H1 (cell line): ENCODE results near the gene DLG5. TPM values are rescaled to one million over a fixed set of nuclear protein-coding genes. Genes with fewer than 3 reads are reported as not detected.
A peak's percentile ranks its signal among the peaks of the same experiment; 100 is the strongest.

Experiments
- CTCF ChIA-PET: fragments of 300-600 bp; sonication (Branson Sonifier 250); formaldehyde crosslinking; loops from one replicate; lab custom pipeline; 2021; ENCODE audit not compliant: partially characterized antibody; lab: Charles Lee
- POLR2A ChIA-PET: fragments of 300-600 bp; sonication (Branson Sonifier 250); formaldehyde crosslinking; loops from one replicate; lab custom pipeline; 2021; ENCODE audit warnings: inconsistent platforms; ENCODE audit not compliant: partially characterized antibody; lab: Charles Lee
- DNase-seq, 2 experiments: peaks; one replicate each; pipeline versions ENCODE4 v3.0.0 to v3.0.0-alpha.2; 2010 to 2022; ENCODE audit warnings: low spot score in 2 of 2, low read depth in 1 of 2, mixed read lengths in 1 of 2
- FAIRE-seq: peaks from 2 replicates; lab custom pipeline; 2011; peaks lifted over from hg19 to GRCh38; lab: Jason Lieb, UNC
- H2AFZ ChIP-seq: 2 replicates; pipeline ENCODE4 v1.8.1; 2012; ENCODE audit warnings: low read length, inconsistent platforms
- H2AK5ac ChIP-seq: 2 replicates; pipeline ENCODE4 v1.6.1; 2013; ENCODE audit warnings: low read depth, low read length
- H2BK120ac ChIP-seq: replicated peaks from 2 replicates; pipeline ENCODE3; 2013; ENCODE audit warnings: low read depth, low read length, inconsistent platforms
- H2BK12ac ChIP-seq: 2 replicates; pipeline ENCODE4 v1.6.1; 2013; ENCODE audit warnings: low read depth, low read length
- H2BK15ac ChIP-seq: 2 replicates; pipeline ENCODE4 v1.6.1; 2013; ENCODE audit warnings: low read length
- H2BK20ac ChIP-seq: 2 replicates; pipeline ENCODE4 v1.6.1; 2013; ENCODE audit warnings: low read length
- H2BK5ac ChIP-seq: 2 replicates; pipeline ENCODE4 v1.6.1; 2013; ENCODE audit warnings: low read depth, low read length
- H3K14ac ChIP-seq: 2 replicates; pipeline ENCODE4 v1.6.1; 2013; ENCODE audit warnings: inconsistent platforms; ENCODE audit not compliant: insufficient read length
- H3K18ac ChIP-seq: 2 replicates; pipeline ENCODE4 v1.6.1; 2013; ENCODE audit warnings: low read length; ENCODE audit errors: extremely low read depth
- H3K23ac ChIP-seq: 2 replicates; pipeline ENCODE4 v1.6.1; 2013; ENCODE audit warnings: inconsistent platforms; ENCODE audit not compliant: insufficient read length
- H3K23me2 ChIP-seq: 2 replicates; pipeline ENCODE4 v1.6.1; 2013; ENCODE audit warnings: low read depth, low read length
- H3K27ac ChIP-seq: 2 replicates; pipeline ENCODE4 v1.6.1; 2011; ENCODE audit warnings: low read depth, low read length, inconsistent platforms
- H3K27me3 ChIP-seq, 4 experiments: replicated peaks in 1 of 4; 1 replicate in 1 of 4; 2 replicates in 3 of 4; pipeline versions ENCODE4 v1.6.1 to v1.8.1; 2011 to 2013; ENCODE audit warnings: low read length in 3 of 4, mild to moderate bottlenecking in 3 of 4, inconsistent platforms in 2 of 4, mixed read lengths in 2 of 4, moderate library complexity in 1 of 4; ENCODE audit not compliant: control insufficient read depth in 3 of 4, insufficient read depth in 3 of 4; ENCODE audit errors: extremely low read depth in 1 of 4
- H3K36me3 ChIP-seq, 4 experiments: 2 replicates each; pipeline versions ENCODE4 v1.6.1 to v1.8.1; 2011 to 2013; ENCODE audit warnings: mild to moderate bottlenecking in 4 of 4, low read length in 3 of 4, moderate library complexity in 2 of 4, control low read depth in 1 of 4, inconsistent platforms in 1 of 4; ENCODE audit not compliant: insufficient read depth in 4 of 4, control insufficient read depth in 2 of 4
- H3K4ac ChIP-seq: replicated peaks from 2 replicates; pipeline ENCODE3; 2013; ENCODE audit warnings: low read length, low read depth, mixed read lengths, inconsistent platforms; ENCODE audit not compliant: insufficient read length
- H3K4me1 ChIP-seq, 4 experiments: replicated peaks in 1 of 4; 1 replicate in 1 of 4; 2 replicates in 3 of 4; pipeline versions ENCODE4 v1.6.1 to v1.8.1; 2011 to 2013; ENCODE audit warnings: low read length in 3 of 4, inconsistent platforms in 2 of 4, mixed read lengths in 1 of 4; ENCODE audit not compliant: insufficient read depth in 4 of 4, control insufficient read depth in 3 of 4
- H3K4me2 ChIP-seq, 2 experiments: 2 replicates each; pipeline versions ENCODE4 v1.6.1 to v1.8.1; 2011 to 2013; ENCODE audit warnings: low read depth in 2 of 2, low read length in 2 of 2, control low read depth in 1 of 2, inconsistent platforms in 1 of 2, mild to moderate bottlenecking in 1 of 2; ENCODE audit not compliant: insufficient read depth in 1 of 2
- H3K4me3 ChIP-seq, 4 experiments: fragments of 200-600, 300-600 bp in 1 of 4; sonication (generic), shearing (Covaris generic), sonication (Bioruptor Twin) in 1 of 4; 2 replicates each; pipeline versions ENCODE4 v1.5.1 to v1.8.1; 2011 to 2016; ENCODE audit warnings: low read length in 4 of 4, low read depth in 3 of 4, control low read depth in 2 of 4, inconsistent platforms in 2 of 4, mild to moderate bottlenecking in 2 of 4, mixed read lengths in 1 of 4, moderate library complexity in 1 of 4; ENCODE audit not compliant: insufficient read depth in 2 of 4; ENCODE audit errors: extremely low read depth in 1 of 4
- H3K56ac ChIP-seq: replicated peaks from 2 replicates; pipeline ENCODE3; 2013; ENCODE audit warnings: low read depth, mild to moderate bottlenecking, mixed read lengths, low read length, inconsistent platforms; ENCODE audit not compliant: insufficient read length
- H3K79me1 ChIP-seq: 2 replicates; pipeline ENCODE4 v1.6.1; 2013; ENCODE audit warnings: low read depth, low read length, control low read depth
- H3K79me2 ChIP-seq, 2 experiments: 2 replicates each; pipeline versions ENCODE4 v1.6.1 to v1.8.1; 2012 to 2013; ENCODE audit warnings: low read length in 2 of 2, mild to moderate bottlenecking in 2 of 2, inconsistent platforms in 1 of 2; ENCODE audit not compliant: insufficient read depth in 2 of 2, control insufficient read depth in 1 of 2
- H3K9ac ChIP-seq, 4 experiments: replicated peaks in 1 of 4; 1 replicate in 1 of 4; 2 replicates in 3 of 4; pipeline versions ENCODE4 v1.6.1 to v1.8.1; 2011 to 2013; ENCODE audit warnings: low read depth in 3 of 4, low read length in 3 of 4, control low read depth in 2 of 4, mild to moderate bottlenecking in 2 of 4, moderate library complexity in 2 of 4, inconsistent platforms in 1 of 4; ENCODE audit errors: extremely low read depth in 1 of 4
- H3K9me3 ChIP-seq, 2 experiments: 2 replicates each; pipeline versions ENCODE4 v1.6.1 to v1.8.1; 2012 to 2013; ENCODE audit warnings: mild to moderate bottlenecking in 2 of 2, moderate library complexity in 2 of 2, control low read depth in 1 of 2, inconsistent platforms in 1 of 2, low read depth in 1 of 2, low read length in 1 of 2, mixed read lengths in 1 of 2; ENCODE audit not compliant: insufficient read depth in 2 of 2
- H4K20me1 ChIP-seq, 2 experiments: replicated peaks in 1 of 2; 2 replicates each; pipeline versions ENCODE3 to v1.8.1; 2011 to 2013; ENCODE audit warnings: inconsistent platforms in 2 of 2, low read length in 2 of 2, mild to moderate bottlenecking in 1 of 2; ENCODE audit not compliant: insufficient read depth in 2 of 2, control insufficient read depth in 1 of 2
- H4K5ac ChIP-seq: 2 replicates; pipeline ENCODE4 v1.6.1; 2013; ENCODE audit warnings: low read length, low read depth, mixed read lengths, inconsistent platforms; ENCODE audit not compliant: insufficient read length
- H4K8ac ChIP-seq: 2 replicates; pipeline ENCODE4 v1.8.0; 2013; ENCODE audit warnings: mild to moderate bottlenecking, moderate library complexity, low read length, inconsistent platforms; ENCODE audit not compliant: insufficient read depth; ENCODE audit errors: extremely low read depth
- H4K91ac ChIP-seq: replicated peaks from 2 replicates; pipeline ENCODE3; 2013; ENCODE audit warnings: low read length, mixed read lengths, inconsistent platforms; ENCODE audit not compliant: insufficient read length
- GTF2F1 ChIP-seq: IDR thresholded peaks from 2 replicates; pipeline ENCODE4 v1.6.1; 2012; ENCODE audit warnings: low read depth, low read length, improper control_type of control experiment, borderline replicate concordance
- RXRA ChIP-seq: IDR thresholded peaks from 2 replicates; pipeline ENCODE4 v1.6.1; 2011; ENCODE audit warnings: low read depth, mild to moderate bottlenecking, low read length, moderate library complexity; ENCODE audit not compliant: insufficient read depth
- WGBS, 2 experiments: shearing (Covaris generic) in 1 of 2; methylation state at CpG; one replicate each; pipeline versions ENCODE4 v1.1.6 to v1.1.7; 2013 to 2015; ENCODE audit warnings: low lambda C conversion rate in 2 of 2, mixed read lengths in 2 of 2, inconsistent platforms in 1 of 2, low coverage in 1 of 2, missing lambda C conversion rate in 1 of 2; ENCODE audit not compliant: insufficient replicate concordance in 2 of 2, insufficient coverage in 1 of 2, insufficient read length in 1 of 2; ENCODE audit errors: extremely low coverage in 1 of 2, missing lambda C conversion rate in 1 of 2; 5-methylcytosine and 5-hydroxymethylcytosine counted together
- polyA plus RNA-seq, 7 experiments: library from polyadenylated mRNA; depleted of rRNA in 3 of 7; stranded (reverse) in 5 of 7; unstranded in 2 of 7; fragments of >200 nt in 5 of 7; fragments of 200-250 nt in 2 of 7; gene quantifications; 1 replicate in 5 of 7; 2 replicates in 1 of 7; 4 replicates in 1 of 7; pipeline versions ENCODE4 v1.2.1 to v1.2.3, GENCODE V29; 2011 to 2013; ENCODE audit warnings: missing spikeins in 2 of 7, mixed read lengths in 2 of 7
- total RNA-seq: library from RNA; stranded (reverse); fragmentation: NEBNext Ultra II Directional; extraction: Animal tissue kit (Norgen Biotek cat#: 25700); gene quantifications from 2 replicates; pipeline ENCODE4 v1.2.1, GENCODE V29; 2021

DLG5 gene
- total and polyA plus RNA-seq, 2 of the 8 experiments (the other 6 are each of a cell fraction or from before 2014, with no cell fraction given), result 15.6 to 71.4 TPM

DNA sequence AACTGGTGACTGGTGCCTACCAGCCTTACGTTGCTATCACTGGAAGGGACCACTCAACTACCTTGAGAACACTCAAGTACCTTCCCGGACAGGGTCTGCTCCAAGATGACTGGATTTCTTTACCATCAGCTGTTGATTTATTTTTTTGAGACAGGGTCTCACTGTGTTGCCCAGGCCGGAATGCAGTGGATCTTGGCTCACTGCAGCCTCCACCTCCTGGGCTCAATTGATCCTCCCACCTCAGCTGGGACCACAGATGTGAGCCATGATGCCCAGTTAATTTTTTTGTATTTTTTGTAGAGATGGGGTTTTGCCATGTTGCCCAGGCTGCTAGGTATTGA is 45.2 kb upstream of the DLG5 start:
- no peak overlapping the region for H3K18ac ChIP-seq
- FAIRE-seq, result no peak
- peak overlapping the region; percentile 32 for H4K5ac ChIP-seq
- H3K4ac ChIP-seq, result no peak overlapping the region
- H2BK120ac ChIP-seq, result no peak overlapping the region
- ChIA-PET POLR2A (interaction anchor here (1.0 to 4.8 kb wide), 3 partner anchors 16 to 62 kb away, joined by 3 to 26 read pairs (median 5); partner anchors contain the start of gene DLG5), CTCF (interaction anchor here (0.8 to 9.7 kb wide), 5 partner anchors 14 to 82 kb away, joined by 3 to 117 read pairs (median 36); no protein-coding TSS in a partner anchor)
- H3K23me2 ChIP-seq, result no peaks in the 10 kb centered on the region
- no peaks in the 10 kb centered on the region for H3K79me2 ChIP-seq
- 89% methylated on average over 3 of the region's 3 CpGs; no CpG with 5 or more reads in 1 of the 2 experiments for WGBS, 2 experiments
- H4K20me1 ChIP-seq, result no peaks in the 10 kb centered on the region
- peaks cover 0 to 2% (median 0%) of the 10 kb centered on the region in 4 experiments; a peak in 1 of 8 replicates for H3K36me3 ChIP-seq
- H2AFZ ChIP-seq, result no peak overlapping the region
- H3K79me1 ChIP-seq, result no peaks in the 10 kb centered on the region
- H3K9ac ChIP-seq, result no peak overlapping the region
- peaks cover 0 to 6% (median 0%) of the 10 kb centered on the region in 4 experiments; a peak in 2 of 7 replicates for H3K4me1 ChIP-seq
- H3K23ac ChIP-seq, result no peak overlapping the region
- no peak overlapping the region for H4K8ac ChIP-seq
- no peak overlapping the region for H3K4me2 ChIP-seq
- H3K14ac ChIP-seq, result no peak overlapping the region
- no peaks in the 10 kb centered on the region for H3K27me3 ChIP-seq
- no peak overlapping the region for H2BK15ac ChIP-seq
- H3K9me3 ChIP-seq, result no peaks in the 10 kb centered on the region
- 0 out of 2 replicates have a peak overlapping the region, but pooled peaks have one; percentile 66 for H2AK5ac ChIP-seq
- 0 out of 2 replicates have a peak overlapping the region, but pooled peaks have one; percentile 0 for H2BK12ac ChIP-seq
- H3K27ac ChIP-seq, result peak overlapping the region; percentile 27; the same call in 1 of the 2 replicates
- H3K56ac ChIP-seq, result no peak overlapping the region
- H2BK20ac ChIP-seq, result no peak overlapping the region
- H2BK5ac ChIP-seq, result peak overlapping the region; percentile 49; the same call in 1 of the 2 replicates
- H3K4me3 ChIP-seq, result no peak overlapping the region
- no peak for DNase-seq
- no peak overlapping the region for H4K91ac ChIP-seq
- TF ChIP-seq GTF2F1 (no peak), RXRA (no peak)
